HepG2 (cell line): ENCODE results near the gene OARD1. TPM values are rescaled to one million over a fixed set of nuclear protein-coding genes. Genes with fewer than 3 reads are reported as not detected.

Source experiments
- ATAC-seq: fragments of 200-7000 bp; cut with Tn5 transposase; 3 replicates; pipeline ENCODE4 v1.9.1; 2020; ENCODE audit warnings: mild to moderate bottlenecking, moderate library complexity
- BruUV-seq: library from RNA; stranded (reverse); fragments of 400-500 nt; replicated peaks from 2 replicates; lab custom pipeline; 2021; lab: Mats Ljungman, UMichigan
- CTCF ChIA-PET: fragments of 300-600 bp; formaldehyde crosslinking; extraction: SDS; loops from one replicate; lab custom pipeline; 2021; ENCODE audit warnings: low total read pairs, inconsistent platforms, low intra/inter-chr PET ratio; lab: Yijun Ruan, JAX
- POLR2A ChIA-PET: fragments of 350-600 bp; sonication (Branson Sonifier 250); formaldehyde crosslinking; loops from one replicate; lab custom pipeline; 2020; ENCODE audit warnings: antibody characterized with exemption, inconsistent platforms; lab: Yijun Ruan, JAX
- DNase-seq: peaks from one replicate; pipeline ENCODE4 v3.0.0-alpha.2; 2015; ENCODE audit warnings: low spot score
- FAIRE-seq: peaks from 3 replicates; lab custom pipeline; 2011; peaks lifted over from hg19 to GRCh38; lab: Jason Lieb, UNC
- H2AFZ ChIP-seq: one replicate; pipeline ENCODE4 v1.6.1; 2011; ENCODE audit warnings: low read length, inconsistent platforms
- H3K27ac ChIP-seq: fragments of 300-600 bp; 3 replicates; pipeline ENCODE4 v1.8.0; 2011; ENCODE audit warnings: mixed run types, mild to moderate bottlenecking, mixed read lengths, low read length, inconsistent platforms; ENCODE audit not compliant: insufficient read depth; ENCODE audit errors: extremely low read length
- H3K27me3 ChIP-seq, 2 experiments: fragments of 200-600 bp in 1 of 2; 2 replicates in 1 of 2; 3 replicates in 1 of 2; pipeline versions ENCODE4 v1.6.0 to v1.8.0; 2011; ENCODE audit warnings: low read length in 2 of 2, mild to moderate bottlenecking in 2 of 2, moderate library complexity in 2 of 2, inconsistent platforms in 1 of 2; ENCODE audit not compliant: insufficient read depth in 2 of 2, control insufficient read depth in 1 of 2
- H3K36me3 ChIP-seq, 2 experiments: fragments of 200-600 bp in 1 of 2; replicated peaks in 1 of 2; 2 replicates in 1 of 2; 3 replicates in 1 of 2; pipeline versions ENCODE4 v1.5.1 to v1.8.0; 2011; ENCODE audit warnings: low read length in 2 of 2, inconsistent platforms in 1 of 2; ENCODE audit not compliant: insufficient read depth in 2 of 2, control insufficient read depth in 1 of 2
- H3K4me1 ChIP-seq: 2 replicates; pipeline ENCODE4 v1.5.1; 2012; ENCODE audit warnings: low read length, inconsistent platforms; ENCODE audit not compliant: insufficient read depth
- H3K4me2 ChIP-seq: 2 replicates; pipeline ENCODE4 v1.6.0; 2011; ENCODE audit warnings: low read depth, low read length, inconsistent platforms
- H3K4me3 ChIP-seq, 3 experiments: fragments of 200-600 bp in 1 of 3; sonication (generic), shearing (Covaris generic) in 1 of 3; replicated peaks in 1 of 3; 2 replicates each; pipeline ENCODE4 v1.5.1; 2011 to 2016; ENCODE audit warnings: low read length in 3 of 3, inconsistent platforms in 2 of 3, low read depth in 2 of 3, mild to moderate bottlenecking in 2 of 3, control low read depth in 1 of 3, mixed read lengths in 1 of 3; ENCODE audit not compliant: insufficient read depth in 1 of 3
- H3K79me2 ChIP-seq: one replicate; pipeline ENCODE4 v1.6.1; 2011; ENCODE audit warnings: low read length, inconsistent platforms; ENCODE audit not compliant: insufficient read depth
- H3K9ac ChIP-seq: 2 replicates; pipeline ENCODE4 v1.6.0; 2011; ENCODE audit warnings: mild to moderate bottlenecking, low read depth, low read length, inconsistent platforms; ENCODE audit not compliant: insufficient read depth
- H3K9me3 ChIP-seq: 2 replicates; pipeline ENCODE4 v1.5.1; 2012; ENCODE audit warnings: mild to moderate bottlenecking, low read length
- H4K20me1 ChIP-seq: 2 replicates; pipeline ENCODE4 v1.6.0; 2011; ENCODE audit warnings: inconsistent platforms, mild to moderate bottlenecking, low read length, moderate library complexity; ENCODE audit not compliant: insufficient read depth
- ATM ChIP-seq: fragments of 450-650 bp; IDR thresholded peaks from 2 replicates; pipeline ENCODE4 v1.7.1; 2017; ENCODE audit warnings: mild to moderate bottlenecking, borderline replicate concordance
- CAMTA2 ChIP-seq: sonication (generic); formaldehyde crosslinking; IDR thresholded peaks from 2 replicates; pipeline ENCODE4 v1.4.0; 2020; ENCODE audit warnings: mild to moderate bottlenecking, missing genetic modification reagents, borderline replicate concordance
- DNMT1 ChIP-seq: sonication (generic); formaldehyde crosslinking; IDR thresholded peaks from 2 replicates; pipeline ENCODE4 v1.5.1; 2020; ENCODE audit warnings: mild to moderate bottlenecking, missing genetic modification reagents
- POGZ ChIP-seq: sonication (generic); formaldehyde crosslinking; IDR thresholded peaks from 2 replicates; pipeline ENCODE4 v1.4.0; 2020; ENCODE audit warnings: mild to moderate bottlenecking, missing genetic modification reagents
- POLR2AphosphoS2 ChIP-seq: IDR thresholded peaks from 2 replicates; pipeline ENCODE4 v1.6.1; 2011; ENCODE audit warnings: low read depth, low read length, improper control_type of control experiment
- SMAD1 ChIP-seq: sonication (generic); formaldehyde crosslinking; IDR thresholded peaks from 2 replicates; pipeline ENCODE4 v1.4.0; 2020; ENCODE audit warnings: missing genetic modification reagents, low read depth, mild to moderate bottlenecking, borderline replicate concordance
- ZEB1 ChIP-seq: IDR thresholded peaks from 2 replicates; pipeline ENCODE4 v1.6.1; 2012; ENCODE audit warnings: mild to moderate bottlenecking, low read depth, inconsistent platforms; ENCODE audit not compliant: insufficient replicate concordance
- ZFYVE20 ChIP-seq: sonication (generic); formaldehyde crosslinking; IDR thresholded peaks from 2 replicates; pipeline ENCODE4 v1.8.0; 2023; ENCODE audit warnings: low read depth, mild to moderate bottlenecking, moderate library complexity, missing genetic modification reagents, borderline replicate concordance
- ZNF143 ChIP-seq: sonication (generic); formaldehyde crosslinking; IDR thresholded peaks from 2 replicates; pipeline ENCODE4 v1.4.0; 2020; ENCODE audit warnings: missing genetic modification reagents
- ZNF30 ChIP-seq: sonication (generic); formaldehyde crosslinking; IDR thresholded peaks from 2 replicates; pipeline ENCODE4 v1.5.0; 2020; ENCODE audit warnings: mild to moderate bottlenecking, missing genetic modification reagents
- ZNF543 ChIP-seq: sonication (generic); formaldehyde crosslinking; IDR thresholded peaks from 2 replicates; pipeline ENCODE4 v1.4.0; 2020; ENCODE audit warnings: mild to moderate bottlenecking, missing genetic modification reagents
- ZNF737 ChIP-seq: sonication (generic); formaldehyde crosslinking; IDR thresholded peaks from 2 replicates; pipeline ENCODE4 v1.5.0; 2020; ENCODE audit warnings: missing genetic modification reagents, mild to moderate bottlenecking, borderline replicate concordance
- WGBS: methylation state at CpG from one replicate; pipeline ENCODE4 v1.1.6; 2017; ENCODE audit warnings: low lambda C conversion rate; 5-methylcytosine and 5-hydroxymethylcytosine counted together
- in situ Hi-C: cut with HindIII; loops from 2 replicates; pipeline ENCODE4 v1.10.0; 2017; ENCODE audit warnings: low pct_unique_long_range_greater_than_20kb; ENCODE audit not compliant: extremely low pct_ligation_motif_present
- intact Hi-C: fragments of 100-400 bp; cut with micrococcal nuclease; formaldehyde crosslinking; loops from one replicate; pipeline ENCODE4 v1.10.0; 2022; ENCODE audit not compliant: unreplicated experiment
- polyA plus RNA-seq, 8 experiments: library from polyadenylated mRNA; depleted of rRNA in 3 of 8; stranded (reverse) in 7 of 8; unstranded in 1 of 8; fragments of >200 nt; fragmentation: Illumina TruSeq in 4 of 8; extraction: Trizol in 4 of 8; gene quantifications; 2 replicates each; pipeline versions ENCODE4 v1.2.1 to v1.2.3, GENCODE V29; 2011 to 2016; ENCODE audit warnings: low read depth in 4 of 8, missing spikeins in 1 of 8, mixed read lengths in 1 of 8; ENCODE audit not compliant: insufficient read depth in 1 of 8
- total RNA-seq, 5 experiments: library from RNA; depleted of rRNA; stranded (reverse); fragments of >200 nt; fragmentation: Illumina TruSeq; extraction: Trizol; gene quantifications; 2 replicates each; pipeline ENCODE4 v1.2.3, GENCODE V29; 2016; ENCODE audit warnings: low read depth in 1 of 5
- TF ChIP-seq, protein P1 (sequence below): sonication (generic); formaldehyde crosslinking; IDR thresholded peaks from 2 replicates; pipeline ENCODE4 v1.4.0; 2020; ENCODE audit warnings: missing genetic modification reagents, borderline replicate concordance

The OARD1 gene
- total and polyA plus RNA-seq, 2 of the 13 experiments (the other 11 are each of a cell fraction or from before 2014, with no cell fraction given): 18.4 to 49.0 TPM

GRCh38 chr6:41098366-41098765 is 26.2 kb upstream of the OARD1 start:
- H3K36me3 ChIP-seq: peaks cover 32 to 69% of the 10 kb centered on the region in 2 experiments
- no peak overlapping the region for H3K27ac ChIP-seq
- no peaks in the 10 kb centered on the region for H4K20me1 ChIP-seq
- POLR2A ChIA-PET: no interaction called here
- no peaks in the 10 kb centered on the region for H3K9me3 ChIP-seq
- no peak overlapping the region for H3K4me3 ChIP-seq
- FAIRE-seq (no peak), ATAC-seq (no peak), DNase-seq (no peak)
- in situ Hi-C loops: no loop called here
- intact Hi-C loops: no loop called here
- CTCF ChIA-PET: no interaction called here
- TF ChIP-seq ZNF737: no peak
- TF ChIP-seq CAMTA2 (CRISPR knock-in tag): no peak
- TF ChIP-seq POGZ (CRISPR knock-in tag): no peak
- TF ChIP-seq ATM: no peak
- TF ChIP-seq, protein P1, sequence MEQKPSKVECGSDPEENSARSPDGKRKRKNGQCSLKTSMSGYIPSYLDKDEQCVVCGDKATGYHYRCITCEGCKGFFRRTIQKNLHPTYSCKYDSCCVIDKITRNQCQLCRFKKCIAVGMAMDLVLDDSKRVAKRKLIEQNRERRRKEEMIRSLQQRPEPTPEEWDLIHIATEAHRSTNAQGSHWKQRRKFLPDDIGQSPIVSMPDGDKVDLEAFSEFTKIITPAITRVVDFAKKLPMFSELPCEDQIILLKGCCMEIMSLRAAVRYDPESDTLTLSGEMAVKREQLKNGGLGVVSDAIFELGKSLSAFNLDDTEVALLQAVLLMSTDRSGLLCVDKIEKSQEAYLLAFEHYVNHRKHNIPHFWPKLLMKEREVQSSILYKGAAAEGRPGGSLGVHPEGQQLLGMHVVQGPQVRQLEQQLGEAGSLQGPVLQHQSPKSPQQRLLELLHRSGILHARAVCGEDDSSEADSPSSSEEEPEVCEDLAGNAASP: no peak
- TF ChIP-seq ZNF143: no peak
- no peak overlapping the region for H3K4me2 ChIP-seq
- no peaks in the 10 kb centered on the region for H3K27me3 ChIP-seq
- H2AFZ ChIP-seq: no peak overlapping the region
- 98% methylated on average over 3 of the region's 3 CpGs for WGBS
- no TSS peak for BruUV-seq
- H3K9ac ChIP-seq: no peak overlapping the region
- no peaks in the 10 kb centered on the region for H3K4me1 ChIP-seq
- H3K79me2 ChIP-seq: no peaks in the 10 kb centered on the region

GRCh38 chr6:41097467-41098090 is 25.4 kb upstream of the OARD1 start:
- DNase-seq: no peak
- H3K27ac ChIP-seq: no peak overlapping the region
- in situ Hi-C loops (no loop called here), intact Hi-C loops (no loop called here)
- WGBS: 97% methylated on average over 5 of the region's 5 CpGs
- ChIA-PET POLR2A (no interaction called here), CTCF (no interaction called here)
- no peak overlapping the region for H3K9ac ChIP-seq
- H3K27me3 ChIP-seq: no peaks in the 10 kb centered on the region
- no peak overlapping the region for H3K4me2 ChIP-seq
- H3K4me1 ChIP-seq: no peaks in the 10 kb centered on the region
- no peaks in the 10 kb centered on the region for H4K20me1 ChIP-seq
- H3K9me3 ChIP-seq: no peaks in the 10 kb centered on the region
- no peak for FAIRE-seq
- ATAC-seq: no peak
- H2AFZ ChIP-seq: no peak overlapping the region
- peaks cover 40 to 76% of the 10 kb centered on the region in 2 experiments for H3K36me3 ChIP-seq
- H3K79me2 ChIP-seq: no peaks in the 10 kb centered on the region
- TF ChIP-seq POLR2AphosphoS2 (no peak), SMAD1 (no peak), ZFYVE20 (no peak), ZNF30 (no peak), ZNF543 (CRISPR knock-in tag) (no peak), DNMT1 (CRISPR knock-in tag) (no peak), ZEB1 (no peak)
- BruUV-seq: no TSS peak
- no peak overlapping the region for H3K4me3 ChIP-seq
